Measurements from ENCODE around the gene PDC.

PDC gene

DNA sequence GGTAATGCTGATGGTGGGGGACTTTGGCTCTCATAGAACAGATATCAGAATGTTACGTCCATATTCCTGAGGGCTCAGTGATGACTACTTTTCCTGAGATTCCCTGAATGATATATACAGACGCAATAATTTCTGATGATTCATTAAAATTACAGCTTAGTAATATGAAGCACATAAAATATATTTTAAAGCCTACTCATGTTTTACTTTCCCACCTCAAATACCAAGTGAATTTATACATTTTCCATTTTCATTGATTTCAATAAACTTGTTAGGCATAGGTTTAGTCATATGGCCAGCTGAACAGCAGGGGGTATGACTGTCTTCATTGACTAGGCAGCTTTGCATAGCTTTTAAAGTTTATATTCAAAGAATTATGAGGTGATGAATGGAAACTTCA lies 26.2 kb upstream of the PDC start:
- DNase-seq (ENCODE audit: low read depth, low spot score): peak; percentile 59
- TF ChIP-seq, protein P1, sequence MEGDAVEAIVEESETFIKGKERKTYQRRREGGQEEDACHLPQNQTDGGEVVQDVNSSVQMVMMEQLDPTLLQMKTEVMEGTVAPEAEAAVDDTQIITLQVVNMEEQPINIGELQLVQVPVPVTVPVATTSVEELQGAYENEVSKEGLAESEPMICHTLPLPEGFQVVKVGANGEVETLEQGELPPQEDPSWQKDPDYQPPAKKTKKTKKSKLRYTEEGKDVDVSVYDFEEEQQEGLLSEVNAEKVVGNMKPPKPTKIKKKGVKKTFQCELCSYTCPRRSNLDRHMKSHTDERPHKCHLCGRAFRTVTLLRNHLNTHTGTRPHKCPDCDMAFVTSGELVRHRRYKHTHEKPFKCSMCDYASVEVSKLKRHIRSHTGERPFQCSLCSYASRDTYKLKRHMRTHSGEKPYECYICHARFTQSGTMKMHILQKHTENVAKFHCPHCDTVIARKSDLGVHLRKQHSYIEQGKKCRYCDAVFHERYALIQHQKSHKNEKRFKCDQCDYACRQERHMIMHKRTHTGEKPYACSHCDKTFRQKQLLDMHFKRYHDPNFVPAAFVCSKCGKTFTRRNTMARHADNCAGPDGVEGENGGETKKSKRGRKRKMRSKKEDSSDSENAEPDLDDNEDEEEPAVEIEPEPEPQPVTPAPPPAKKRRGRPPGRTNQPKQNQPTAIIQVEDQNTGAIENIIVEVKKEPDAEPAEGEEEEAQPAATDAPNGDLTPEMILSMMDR (IDR thresholded peaks at IDR 0.05; ENCODE audit: low read depth, low read length): no peak
- in situ Hi-C loops (cut with HindIII; ENCODE audit: low sequenced_read_pairs): no loop called here
- no peak overlapping the region for H3K4me3 ChIP-seq (ENCODE audit: low read depth, low read length)

DNA sequence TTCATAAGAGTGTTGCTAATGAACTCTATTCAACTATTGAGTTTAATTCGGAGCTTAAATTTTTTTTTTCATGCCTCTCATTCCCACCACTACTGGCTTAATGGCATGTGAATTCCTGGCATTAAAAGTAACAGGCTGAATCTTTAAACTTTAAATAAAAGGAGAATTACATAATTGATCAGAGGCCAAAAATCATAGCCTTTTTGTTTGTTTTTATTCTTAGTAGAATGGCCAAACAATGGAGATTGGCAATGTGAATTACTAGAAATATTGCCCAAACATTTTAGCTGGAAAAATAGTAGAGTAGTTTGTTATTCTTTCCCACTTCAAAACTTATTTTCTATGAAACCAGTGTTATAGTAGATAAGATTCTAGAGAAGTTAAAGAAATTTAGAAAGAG lies 25.1 kb upstream of the PDC start:
- in situ Hi-C loops (cut with HindIII; ENCODE audit: low sequenced_read_pairs): no loop called here
- H3K4me3 ChIP-seq (ENCODE audit: low read depth, low read length): no peak overlapping the region
- no peak for DNase-seq (ENCODE audit: low read depth, low spot score)
- TF ChIP-seq, protein P1 (IDR thresholded peaks at IDR 0.05; ENCODE audit: low read depth, low read length): no peak

DNA sequence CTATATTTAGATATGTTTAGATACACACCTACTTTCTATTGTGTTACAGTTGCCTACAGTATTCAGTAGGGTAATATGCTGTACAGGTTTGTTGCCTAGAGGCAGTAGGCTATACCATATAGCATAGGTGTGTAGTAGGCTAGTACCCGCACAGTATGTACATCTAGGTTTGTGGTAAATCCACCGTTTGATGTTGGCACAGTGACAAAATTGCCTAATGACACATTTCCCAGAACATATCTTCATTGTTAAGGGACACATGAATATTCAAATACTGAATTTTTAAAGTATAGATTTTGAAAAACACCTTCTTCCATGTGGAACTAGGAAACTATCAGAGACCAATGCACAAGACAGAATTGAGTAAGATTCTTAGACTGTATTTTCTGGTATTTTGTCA lies 22.6 kb upstream of the PDC start:
- no peak overlapping the region for H3K4me3 ChIP-seq (ENCODE audit: low read depth, low read length)
- TF ChIP-seq, protein P1 (IDR thresholded peaks at IDR 0.05; ENCODE audit: low read depth, low read length): no peak
- in situ Hi-C loops (cut with HindIII; ENCODE audit: low sequenced_read_pairs): no loop called here
- DNase-seq (ENCODE audit: low read depth, low spot score): no peak

DNA sequence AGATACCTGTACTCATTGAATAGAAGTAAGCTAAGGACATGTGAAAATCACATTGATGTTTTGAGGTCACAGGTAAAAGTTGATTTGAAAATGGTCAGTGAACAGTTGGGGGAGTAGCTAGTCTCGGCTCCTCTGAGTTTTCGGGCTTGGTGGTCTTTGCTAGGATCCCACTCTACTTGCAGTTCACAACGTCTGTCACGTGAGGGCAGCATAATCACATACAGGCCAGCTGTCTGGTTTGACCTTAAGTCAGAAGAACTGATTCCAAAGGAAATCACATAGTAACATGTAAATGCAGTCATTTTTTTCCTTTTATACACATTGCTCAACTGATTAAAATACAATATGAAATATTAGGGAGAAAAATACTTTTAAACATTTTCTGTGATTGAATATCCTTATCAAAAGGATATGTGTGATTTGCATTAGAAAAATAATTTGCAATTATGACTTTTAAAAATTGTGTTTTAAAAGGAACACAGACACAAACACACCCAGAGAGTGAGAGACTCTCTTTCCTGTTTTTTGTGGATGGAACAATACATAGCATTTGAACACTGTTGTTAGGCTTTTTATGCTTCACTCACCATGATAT lies 21.8 kb upstream of the PDC start:
- in situ Hi-C loops (cut with HindIII; ENCODE audit: low sequenced_read_pairs): no loop called here
- TF ChIP-seq, protein P1 (IDR thresholded peaks at IDR 0.05; ENCODE audit: low read depth, low read length): peak; percentile 91
- H3K4me3 ChIP-seq (ENCODE audit: low read depth, low read length): no peak overlapping the region
- DNase-seq (ENCODE audit: low read depth, low spot score): peak; percentile 72

DNA sequence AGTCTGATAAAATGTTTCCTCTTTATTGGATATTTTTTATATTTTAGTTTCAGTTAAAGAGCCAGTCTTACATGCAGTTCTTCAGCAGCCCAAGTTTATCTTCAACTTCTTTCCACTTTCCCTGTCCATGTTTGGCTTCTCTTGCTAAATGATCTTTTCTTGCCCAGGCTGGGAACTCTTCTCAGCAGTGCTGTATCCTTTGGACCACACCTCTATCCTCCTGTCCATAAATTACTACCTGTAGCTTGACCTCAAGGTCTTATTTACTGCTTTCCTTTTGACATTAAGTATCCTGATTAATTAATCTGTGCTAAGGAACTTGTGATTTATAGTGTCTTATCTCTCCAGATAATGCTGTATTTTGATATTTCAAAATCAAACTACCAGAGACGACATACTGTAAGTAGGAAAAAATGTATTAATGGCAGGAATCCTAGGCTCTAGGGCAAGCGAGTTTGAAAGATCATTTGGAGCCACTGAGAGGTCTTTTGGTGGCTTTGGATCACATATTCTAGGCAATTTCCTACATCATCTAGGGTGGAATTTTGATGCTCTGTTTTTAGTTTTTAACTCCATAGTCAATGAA lies 20.5 kb upstream of the PDC start:
- no peak overlapping the region for H3K4me3 ChIP-seq (ENCODE audit: low read depth, low read length)
- in situ Hi-C loops (cut with HindIII; ENCODE audit: low sequenced_read_pairs): no loop called here
- no peak for DNase-seq (ENCODE audit: low read depth, low spot score)
- TF ChIP-seq, protein P1 (IDR thresholded peaks at IDR 0.05; ENCODE audit: low read depth, low read length): no peak

DNA sequence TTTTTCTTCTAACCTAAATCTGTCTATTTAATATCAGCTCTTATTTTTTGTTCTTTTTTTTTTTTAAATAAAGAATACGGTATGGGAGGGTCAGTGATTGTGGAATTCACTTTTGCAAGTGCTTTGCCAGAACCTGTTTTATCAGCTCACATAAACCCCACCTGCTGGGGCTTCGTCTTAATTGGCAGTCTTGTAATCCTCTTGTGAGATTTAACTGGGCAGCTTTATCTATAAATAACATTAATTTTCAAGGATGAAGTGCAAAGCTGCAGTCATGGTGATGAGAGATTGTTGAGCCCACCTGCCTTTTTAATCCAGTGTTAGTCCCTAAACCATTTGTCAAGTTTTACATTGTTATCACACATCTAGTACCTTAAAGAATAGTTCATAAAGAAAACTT lies 18.2 kb upstream of the PDC start:
- H3K4me3 ChIP-seq (ENCODE audit: low read depth, low read length): no peak overlapping the region
- DNase-seq (ENCODE audit: low read depth, low spot score): no peak
- in situ Hi-C loops (cut with HindIII; ENCODE audit: low sequenced_read_pairs): no loop called here
- TF ChIP-seq, protein P1 (IDR thresholded peaks at IDR 0.05; ENCODE audit: low read depth, low read length): no peak

All from astrocyte of the spinal cord (primary cell).